DOHH2 (cell line): ENCODE data around the gene CAPN1.

Source experiments
- H3F3A ChIP-seq: fragments of 200-600 bp; sonication (generic), shearing (Covaris generic); 2 replicates; pipeline ENCODE4 v1.6.0; 2016; ENCODE audit warnings: antibody characterized with exemption, mild to moderate bottlenecking; ENCODE audit not compliant: control insufficient read depth, insufficient read depth
- H3K27ac ChIP-seq: fragments of 200-600 bp; sonication (generic); 2 replicates; pipeline ENCODE4 v1.5.1; 2014; ENCODE audit warnings: low read depth, mild to moderate bottlenecking, low read length, moderate library complexity
- H3K27me3 ChIP-seq: fragments of 200-600 bp; sonication (generic); 2 replicates; pipeline ENCODE4 v1.6.1; 2014; ENCODE audit warnings: mild to moderate bottlenecking, low read length, mixed read lengths; ENCODE audit not compliant: control insufficient read depth
- H3K36me3 ChIP-seq: fragments of 200-600 bp; sonication (generic); 2 replicates; pipeline ENCODE4 v1.6.1; 2014; ENCODE audit warnings: mild to moderate bottlenecking, low read length, moderate library complexity, mixed read lengths; ENCODE audit not compliant: control insufficient read depth
- H3K4me1 ChIP-seq: fragments of 200-600 bp; sonication (generic); 2 replicates; pipeline ENCODE4 v1.6.1; 2014; ENCODE audit warnings: mild to moderate bottlenecking, low read length, mixed read lengths; ENCODE audit not compliant: control insufficient read depth
- H3K4me2 ChIP-seq: fragments of 200-600 bp; sonication (generic); 2 replicates; pipeline ENCODE4 v1.6.0; 2014; ENCODE audit warnings: mild to moderate bottlenecking, low read length, moderate library complexity
- H3K4me3 ChIP-seq: fragments of 200-600 bp; sonication (generic); 2 replicates; pipeline ENCODE4 v1.5.1; 2014; ENCODE audit warnings: mild to moderate bottlenecking, low read length, mixed read lengths
- H3K79me2 ChIP-seq: fragments of 200-600 bp; sonication (generic); 2 replicates; pipeline ENCODE4 v1.6.1; 2014; ENCODE audit warnings: mild to moderate bottlenecking, low read length, mixed read lengths; ENCODE audit not compliant: control insufficient read depth
- H3K9me2 ChIP-seq: fragments of 200-600 bp; sonication (generic); replicated peaks from 2 replicates; pipeline ENCODE4 v1.6.1; 2014; ENCODE audit warnings: mild to moderate bottlenecking, low read length, mixed read lengths; ENCODE audit not compliant: control insufficient read depth
- H3K9me3 ChIP-seq: fragments of 200-600 bp; sonication (generic); 2 replicates; pipeline ENCODE4 v1.6.1; 2014; ENCODE audit warnings: antibody characterized with exemption, low read length, mixed read lengths; ENCODE audit not compliant: control insufficient read depth, insufficient read depth
- H4K20me1 ChIP-seq: fragments of 200-600 bp; sonication (generic); 2 replicates; pipeline ENCODE4 v1.6.0; 2014; ENCODE audit warnings: low read depth, mild to moderate bottlenecking, antibody characterized with exemption, low read length, moderate library complexity; ENCODE audit not compliant: control insufficient read depth, insufficient read depth
- EZH2phosphoT487 ChIP-seq: fragments of 200-600 bp; sonication (generic); IDR thresholded peaks from 2 replicates; pipeline ENCODE4 v1.6.1; 2017; ENCODE audit warnings: borderline replicate concordance, mild to moderate bottlenecking, antibody characterized with exemption, low read length, moderate library complexity, mixed read lengths
- TF ChIP-seq, protein P1 (sequence below): fragments of 200-600 bp; sonication (generic); IDR thresholded peaks from one replicate; pipeline ENCODE4 v1.5.1; 2014; ENCODE audit warnings: antibody characterized with exemption, mild to moderate bottlenecking, low read depth, low read length; ENCODE audit not compliant: poor library complexity, severe bottlenecking

Gene CAPN1

DNA sequence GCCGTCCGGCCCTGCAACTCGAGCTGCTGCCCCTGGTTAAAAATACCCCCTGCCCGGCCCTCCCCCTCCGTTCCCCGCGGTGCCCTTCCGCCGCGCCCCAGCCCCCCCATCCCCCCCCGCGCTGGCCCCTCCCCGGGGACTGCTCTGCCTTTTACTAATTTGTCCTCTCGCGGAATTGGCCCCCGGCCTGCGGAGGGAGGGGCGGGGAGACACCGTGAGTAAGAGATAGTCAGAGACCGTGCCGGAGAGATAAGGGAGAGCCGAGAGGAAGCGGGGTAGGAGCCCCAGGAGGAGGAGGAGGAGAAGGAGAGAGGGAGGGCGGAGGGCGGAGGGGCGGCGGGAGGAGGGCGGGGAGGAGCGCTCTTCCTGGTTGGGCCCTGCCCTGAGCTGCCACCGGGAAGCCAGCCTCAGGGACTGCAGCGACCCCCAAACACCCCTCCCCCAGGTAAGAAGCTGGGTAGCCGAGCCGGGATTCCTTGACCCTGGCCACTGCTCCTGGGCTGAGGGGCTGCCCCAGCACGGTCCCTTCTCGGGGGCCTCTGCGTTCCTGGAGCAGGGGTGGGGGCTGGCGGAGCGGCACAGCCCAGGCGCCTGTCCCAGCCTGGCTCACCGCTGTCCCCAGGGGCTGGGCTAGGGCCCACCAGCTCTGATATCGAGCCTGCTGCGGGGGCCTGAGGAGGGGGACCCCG is at the start of gene CAPN1:
Gene CAPN1 (plus strand): TSS at position 360 of the 689 bp plus-strand sequence. CDS start 774 bp downstream, outside the sequence.
- peaks cover 30% of the 10 kb centered on the region for H3K79me2 ChIP-seq
- H3K27ac ChIP-seq: peak within 1 kb of the TSS; percentile 70

DNA sequence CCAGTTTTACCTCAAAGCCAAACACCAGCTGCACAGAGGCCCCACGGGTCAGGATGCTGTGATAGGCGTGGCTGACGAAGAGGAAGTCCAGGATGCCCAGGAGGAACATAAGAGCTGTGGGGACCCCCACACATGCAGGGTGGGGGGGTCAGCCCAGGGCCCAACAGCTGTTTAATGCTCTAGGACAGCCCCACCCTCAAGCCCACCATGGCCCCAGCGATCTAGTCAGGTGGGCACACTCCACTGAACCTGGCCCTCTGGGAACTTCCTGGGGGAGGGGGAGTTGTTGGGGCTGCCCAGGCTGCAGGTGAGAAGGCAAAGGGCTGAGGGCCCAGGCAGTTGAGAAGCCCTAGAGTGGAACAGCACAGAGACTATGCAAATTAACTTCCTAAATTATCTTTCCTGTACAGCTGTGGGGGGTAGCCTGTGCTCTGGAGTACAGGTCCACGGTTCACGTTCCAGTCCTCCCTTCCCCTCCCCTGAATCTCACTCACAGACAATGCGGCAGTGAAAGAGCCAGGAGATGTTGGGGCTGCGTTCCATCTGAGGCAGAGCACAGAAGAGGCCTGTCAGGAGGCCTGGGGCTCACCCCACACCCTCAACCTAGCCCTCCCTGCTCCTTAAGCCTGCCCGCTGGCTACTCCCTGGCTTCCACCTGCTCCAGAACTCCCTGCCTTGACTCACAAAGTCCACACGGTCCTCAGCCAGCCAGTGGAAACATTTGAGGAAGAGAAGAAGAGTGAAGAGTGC is 49.3 kb upstream of the CAPN1 start:
- peaks cover 23% of the 10 kb centered on the region; the same call in 1 of the 2 replicates for H4K20me1 ChIP-seq
- peaks cover 58% of the 10 kb centered on the region for H3K79me2 ChIP-seq
- no peaks in the 10 kb centered on the region for H3K27me3 ChIP-seq
- peaks cover 56% of the 10 kb centered on the region for H3F3A ChIP-seq
- TF ChIP-seq, protein P1, sequence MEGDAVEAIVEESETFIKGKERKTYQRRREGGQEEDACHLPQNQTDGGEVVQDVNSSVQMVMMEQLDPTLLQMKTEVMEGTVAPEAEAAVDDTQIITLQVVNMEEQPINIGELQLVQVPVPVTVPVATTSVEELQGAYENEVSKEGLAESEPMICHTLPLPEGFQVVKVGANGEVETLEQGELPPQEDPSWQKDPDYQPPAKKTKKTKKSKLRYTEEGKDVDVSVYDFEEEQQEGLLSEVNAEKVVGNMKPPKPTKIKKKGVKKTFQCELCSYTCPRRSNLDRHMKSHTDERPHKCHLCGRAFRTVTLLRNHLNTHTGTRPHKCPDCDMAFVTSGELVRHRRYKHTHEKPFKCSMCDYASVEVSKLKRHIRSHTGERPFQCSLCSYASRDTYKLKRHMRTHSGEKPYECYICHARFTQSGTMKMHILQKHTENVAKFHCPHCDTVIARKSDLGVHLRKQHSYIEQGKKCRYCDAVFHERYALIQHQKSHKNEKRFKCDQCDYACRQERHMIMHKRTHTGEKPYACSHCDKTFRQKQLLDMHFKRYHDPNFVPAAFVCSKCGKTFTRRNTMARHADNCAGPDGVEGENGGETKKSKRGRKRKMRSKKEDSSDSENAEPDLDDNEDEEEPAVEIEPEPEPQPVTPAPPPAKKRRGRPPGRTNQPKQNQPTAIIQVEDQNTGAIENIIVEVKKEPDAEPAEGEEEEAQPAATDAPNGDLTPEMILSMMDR: no peak
- no peak for TF ChIP-seq EZH2phosphoT487
- peak overlapping the region; percentile 100 for H3K27ac ChIP-seq
- H3K4me3 ChIP-seq: peak overlapping the region; percentile 99
- H3K4me1 ChIP-seq: peaks cover 57% of the 10 kb centered on the region
- no peaks in the 10 kb centered on the region for H3K9me2 ChIP-seq
- H3K36me3 ChIP-seq: peaks cover 67% of the 10 kb centered on the region
- H3K9me3 ChIP-seq: no peaks in the 10 kb centered on the region
- peak overlapping the region; percentile 99 for H3K4me2 ChIP-seq

More for the DNA sequence above, at the start of gene CAPN1:
- Histone ChIP-seq H3K4me2 (peak within 1 kb of the TSS; percentile 83), H3K9me2 (no peaks in the 10 kb centered on the region), H3K4me3 (peak within 1 kb of the TSS; percentile 87), H3K9me3 (no peaks in the 10 kb centered on the region), H3F3A (peaks cover 9% of the 10 kb centered on the region), H3K27me3 (no peaks in the 10 kb centered on the region), H3K36me3 (peaks cover 41% of the 10 kb centered on the region), H3K4me1 (peaks cover 34% of the 10 kb centered on the region), H4K20me1 (no peaks in the 10 kb centered on the region)
- no peak for TF ChIP-seq EZH2phosphoT487
- TF ChIP-seq, protein P1: no peak

DNA sequence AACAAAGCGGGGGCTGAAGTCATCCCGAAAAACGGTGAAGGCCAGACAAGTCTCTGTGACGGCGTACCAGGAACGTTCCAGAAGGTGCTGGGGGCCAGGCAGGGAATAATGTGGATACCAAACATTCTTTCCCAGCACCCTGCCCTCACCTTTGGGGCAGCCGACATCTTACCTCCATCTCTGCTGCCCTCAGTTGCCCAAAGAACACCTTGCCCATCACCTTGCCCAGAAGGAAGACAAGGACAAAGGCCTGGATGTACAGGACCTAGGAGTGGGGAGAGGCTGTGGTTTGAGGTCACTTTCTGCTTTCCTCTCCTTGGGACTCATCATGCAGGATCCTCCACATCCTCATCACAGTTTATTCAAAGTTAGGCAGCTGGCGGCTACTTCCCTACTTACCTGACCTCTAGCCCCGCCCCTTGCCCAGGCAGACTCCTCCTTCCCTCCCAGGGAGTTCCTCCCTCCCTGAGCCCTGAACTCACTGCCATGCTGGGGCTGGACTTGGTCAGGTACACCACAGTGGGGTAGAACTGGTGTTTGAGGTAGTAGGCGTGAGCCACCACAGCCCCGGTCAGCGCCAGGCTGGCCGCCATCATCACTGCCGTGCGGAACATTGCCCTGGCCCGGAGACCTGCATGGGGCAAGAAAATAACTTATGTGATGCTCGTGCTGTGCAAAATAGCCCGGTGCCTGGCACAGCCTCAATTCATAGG is 48.6 kb upstream of the CAPN1 start:
- H3K9me3 ChIP-seq: no peaks in the 10 kb centered on the region
- H3K27ac ChIP-seq: peak overlapping the region; percentile 100
- peaks cover 23% of the 10 kb centered on the region; the same call in 1 of the 2 replicates for H4K20me1 ChIP-seq
- H3K4me2 ChIP-seq: peak overlapping the region; percentile 99
- no peaks in the 10 kb centered on the region for H3K9me2 ChIP-seq
- H3K27me3 ChIP-seq: no peaks in the 10 kb centered on the region
- no peak for TF ChIP-seq EZH2phosphoT487
- TF ChIP-seq, protein P1: no peak
- peak overlapping the region; percentile 99 for H3K4me3 ChIP-seq
- peaks cover 59% of the 10 kb centered on the region for H3K36me3 ChIP-seq
- peaks cover 58% of the 10 kb centered on the region for H3K79me2 ChIP-seq
- peaks cover 49% of the 10 kb centered on the region for H3F3A ChIP-seq
- peaks cover 57% of the 10 kb centered on the region for H3K4me1 ChIP-seq
